ENCODE measurements around the gene RANGAP1. TPM values are rescaled to one million over a fixed set of nuclear protein-coding genes. Genes with fewer than 3 reads are reported as not detected.

The RANGAP1 gene
- total and polyA plus RNA-seq, 2 experiments from 2014 or later = 43.3 to 125 TPM

GRCh38 chr22:41288245-41288946 is 2.4 kb upstream of the RANGAP1 start:
- peak; percentile 18 to 64 for DNase-seq (ENCODE audit: low read depth in 1 of 2, low spot score in 1 of 2)
- no peak for TF ChIP-seq CTCF (IDR thresholded peaks at IDR 0.05; ENCODE audit: low read depth, low read length)
- no peak overlapping the region for H3K4me3 ChIP-seq
- no peaks in the 10 kb centered on the region for H3K9me3 ChIP-seq (ENCODE audit: low read depth)
- H3K27ac ChIP-seq = peak overlapping the region; percentile 77
- H3K4me1 ChIP-seq (ENCODE audit: low read depth) = peaks cover 11% of the 10 kb centered on the region
- H3K36me3 ChIP-seq = no peaks in the 10 kb centered on the region
- no peaks in the 10 kb centered on the region for H3K27me3 ChIP-seq

DNA sequence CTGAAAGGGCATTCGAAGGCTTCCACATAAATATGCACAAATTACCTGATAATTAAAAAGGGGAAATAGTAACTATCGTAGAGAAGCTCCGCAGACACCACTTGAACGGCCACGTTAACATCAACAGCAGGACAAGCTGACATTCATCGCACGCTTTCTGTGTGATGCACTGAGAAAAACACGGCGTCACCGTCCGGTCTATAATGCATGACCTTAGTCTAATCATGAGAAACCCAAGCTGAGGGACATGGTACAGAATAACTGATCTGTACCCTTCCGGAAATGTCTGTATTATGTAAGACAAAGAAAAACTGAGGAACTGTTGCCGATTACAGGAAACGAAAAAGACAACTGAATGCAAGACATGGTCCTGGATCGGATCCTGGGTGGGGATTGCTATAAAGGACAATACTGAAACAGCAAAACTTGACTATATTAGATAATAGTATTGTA is 678 bp upstream of the RANGAP1 start:
- Histone ChIP-seq H3K9me3 (ENCODE audit: low read depth) (no peaks in the 10 kb centered on the region), H3K4me3 (peak overlapping the region; percentile 37), H3K27ac (peak overlapping the region; percentile 6), H3K4me1 (ENCODE audit: low read depth) (peaks cover 11% of the 10 kb centered on the region), H3K27me3 (no peaks in the 10 kb centered on the region), H3K36me3 (no peaks in the 10 kb centered on the region)
- TF ChIP-seq CTCF (IDR thresholded peaks at IDR 0.05; ENCODE audit: low read depth, low read length) = no peak
- peak in 1 of 2 donors; percentile 33 for DNase-seq (ENCODE audit: low read depth in 1 of 2, low spot score in 1 of 2)

DNA sequence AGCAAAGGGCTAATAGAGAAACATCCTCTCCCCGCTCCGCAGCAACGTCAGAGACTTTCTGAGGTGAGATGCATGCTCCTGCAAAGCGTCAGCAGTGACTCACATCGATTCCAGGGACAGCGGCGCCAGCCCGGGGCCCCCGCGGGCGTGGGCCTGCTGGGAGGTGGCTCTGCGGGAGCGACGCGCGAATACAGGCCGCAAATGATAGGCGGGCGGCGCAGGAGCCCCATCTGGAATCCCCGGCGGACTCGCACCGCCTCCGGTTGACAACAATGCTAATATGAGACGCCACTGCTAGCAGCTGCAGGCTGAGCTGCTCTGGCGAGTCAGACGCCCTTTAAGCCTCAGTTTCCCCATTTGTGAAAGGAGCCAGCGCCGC is 557 bp downstream of the RANGAP1 start:
- Histone ChIP-seq H3K4me3 (peak overlapping the region; percentile 74), H3K4me1 (ENCODE audit: low read depth) (peaks cover 11% of the 10 kb centered on the region), H3K9me3 (ENCODE audit: low read depth) (no peaks in the 10 kb centered on the region), H3K36me3 (peaks cover 5% of the 10 kb centered on the region), H3K27ac (peak overlapping the region; percentile 80), H3K27me3 (no peaks in the 10 kb centered on the region)
- DNase-seq (ENCODE audit: low read depth in 1 of 2, low spot score in 1 of 2) = peak; percentile 67 to 77
- no peak for TF ChIP-seq CTCF (IDR thresholded peaks at IDR 0.05; ENCODE audit: low read depth, low read length)

GRCh38 chr22:41284465-41284864 is 1.5 kb downstream of the RANGAP1 start:
- H3K36me3 ChIP-seq = peaks cover 10% of the 10 kb centered on the region
- no peak overlapping the region for H3K4me3 ChIP-seq
- peaks cover 11% of the 10 kb centered on the region for H3K4me1 ChIP-seq (ENCODE audit: low read depth)
- peak overlapping the region; percentile 80 for H3K27ac ChIP-seq
- DNase-seq (ENCODE audit: low read depth in 1 of 2, low spot score in 1 of 2) = no peak
- TF ChIP-seq CTCF (IDR thresholded peaks at IDR 0.05; ENCODE audit: low read depth, low read length) = no peak
- no peaks in the 10 kb centered on the region for H3K9me3 ChIP-seq (ENCODE audit: low read depth)
- no peaks in the 10 kb centered on the region for H3K27me3 ChIP-seq

- no peaks in the 10 kb centered on the region for H3K9me3 ChIP-seq (ENCODE audit: low read depth)
- no peak overlapping the region for H3K27ac ChIP-seq
- peaks cover 3% of the 10 kb centered on the region for H3K4me1 ChIP-seq (ENCODE audit: low read depth)
- H3K27me3 ChIP-seq = no peaks in the 10 kb centered on the region
- no peak overlapping the region for H3K4me3 ChIP-seq
- DNase-seq (ENCODE audit: low read depth in 1 of 2, low spot score in 1 of 2) = no peak
- no peak for TF ChIP-seq CTCF (IDR thresholded peaks at IDR 0.05; ENCODE audit: low read depth, low read length)
- H3K36me3 ChIP-seq = peaks cover 24% of the 10 kb centered on the region
These were observed 5.1 kb downstream of the RANGAP1 start for GRCh38 chr22:41280854-41281253.
